ENCODE data around the gene DIAPH2.

GRCh38 chrX:97429101-97429500 lies 744.5 kb downstream of the DIAPH2 start:
- no peak for TF ChIP-seq YY1 (IDR thresholded peaks at IDR 0.05; ENCODE audit: insufficient read depth, insufficient replicate concordance, low read depth, low read length)
- no peak for TF ChIP-seq ZNF530 (CRISPR knock-in tag; IDR thresholded peaks at IDR 0.05; ENCODE audit: low read depth)
- TF ChIP-seq POLR2AphosphoS5 (IDR thresholded peaks at IDR 0.05; ENCODE audit: low read depth, low read length) = no peak
- TF ChIP-seq HCFC1 (IDR thresholded peaks at IDR 0.05; ENCODE audit: low read depth, low read length) = no peak
- no peak for TF ChIP-seq ZFP36 (IDR thresholded peaks at IDR 0.05; ENCODE audit: borderline replicate concordance, low read depth, low read length, partially characterized antibody)
- no peak for TF ChIP-seq MXI1 (IDR thresholded peaks at IDR 0.05; ENCODE audit: borderline replicate concordance, low read depth, low read length)
- TF ChIP-seq CREB1 (IDR thresholded peaks at IDR 0.05) = no peak
- no peak for TF ChIP-seq CREB1 (CRISPR knock-in tag; IDR thresholded peaks at IDR 0.05)
- TF ChIP-seq SRSF4 (IDR thresholded peaks at IDR 0.05; ENCODE audit: low read depth, low read length, poor library complexity, severe bottlenecking) = no peak
- no peak for TF ChIP-seq POLR2A (IDR thresholded peaks at IDR 0.05; ENCODE audit: insufficient read depth in 1 of 2, low read depth in 2 of 2, low read length in 2 of 2)
- no peak for TF ChIP-seq EP300 (IDR thresholded peaks at IDR 0.05; ENCODE audit: low read depth in 2 of 2, low read length in 2 of 2)
- TF ChIP-seq EP300 (CRISPR knock-in tag; IDR thresholded peaks at IDR 0.05; ENCODE audit: borderline replicate concordance) = no peak

All from HepG2 (cell line).